Measurements from ENCODE around the gene ACVR1.

ACVR1 gene

GRCh38 chr2:157871415-157871814, 4.7 kb downstream of the ACVR1 start:
- H3K4me1 ChIP-seq (ENCODE audit: insufficient read depth, low read length), result peaks cover 14% of the 10 kb centered on the region
- no peaks in the 10 kb centered on the region for H4K20me1 ChIP-seq (ENCODE audit: insufficient read depth, low read length)
- no peaks in the 10 kb centered on the region for H3K9me3 ChIP-seq (ENCODE audit: insufficient read depth, low read length, severe bottlenecking)
- H2AFZ ChIP-seq (ENCODE audit: low read depth, low read length), result no peak overlapping the region
- TF ChIP-seq, protein P1, sequence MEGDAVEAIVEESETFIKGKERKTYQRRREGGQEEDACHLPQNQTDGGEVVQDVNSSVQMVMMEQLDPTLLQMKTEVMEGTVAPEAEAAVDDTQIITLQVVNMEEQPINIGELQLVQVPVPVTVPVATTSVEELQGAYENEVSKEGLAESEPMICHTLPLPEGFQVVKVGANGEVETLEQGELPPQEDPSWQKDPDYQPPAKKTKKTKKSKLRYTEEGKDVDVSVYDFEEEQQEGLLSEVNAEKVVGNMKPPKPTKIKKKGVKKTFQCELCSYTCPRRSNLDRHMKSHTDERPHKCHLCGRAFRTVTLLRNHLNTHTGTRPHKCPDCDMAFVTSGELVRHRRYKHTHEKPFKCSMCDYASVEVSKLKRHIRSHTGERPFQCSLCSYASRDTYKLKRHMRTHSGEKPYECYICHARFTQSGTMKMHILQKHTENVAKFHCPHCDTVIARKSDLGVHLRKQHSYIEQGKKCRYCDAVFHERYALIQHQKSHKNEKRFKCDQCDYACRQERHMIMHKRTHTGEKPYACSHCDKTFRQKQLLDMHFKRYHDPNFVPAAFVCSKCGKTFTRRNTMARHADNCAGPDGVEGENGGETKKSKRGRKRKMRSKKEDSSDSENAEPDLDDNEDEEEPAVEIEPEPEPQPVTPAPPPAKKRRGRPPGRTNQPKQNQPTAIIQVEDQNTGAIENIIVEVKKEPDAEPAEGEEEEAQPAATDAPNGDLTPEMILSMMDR (IDR thresholded peaks at IDR 0.05; ENCODE audit: borderline replicate concordance, extremely low read depth, low read length, poor library complexity, severe bottlenecking), result no peak
- TF ChIP-seq EZH2 (IDR thresholded peaks at IDR 0.05; ENCODE audit: borderline replicate concordance, low read depth, low read length, severe bottlenecking), result no peak
- H3K27me3 ChIP-seq (ENCODE audit: insufficient read depth, low read length, poor library complexity), result no peaks in the 10 kb centered on the region
- no peak overlapping the region for H3K9ac ChIP-seq (ENCODE audit: low read depth, low read length)
- DNase-seq (no peak), ATAC-seq (ENCODE audit: insufficient read depth, low read depth) (no peak)
- no peaks in the 10 kb centered on the region for H3K36me3 ChIP-seq (ENCODE audit: insufficient read depth, low read length)
- no peaks in the 10 kb centered on the region for H3K79me2 ChIP-seq (ENCODE audit: insufficient read depth, low read length)
- H3K4me3 ChIP-seq (ENCODE audit: low read depth in 1 of 2, low read length in 2 of 2), result no peak overlapping the region
- H3K27ac ChIP-seq (ENCODE audit: low read length), result no peak overlapping the region
- no peak overlapping the region for H3K4me2 ChIP-seq (ENCODE audit: insufficient read depth, low read length)

GRCh38 chr2:157868993-157869392, 7.1 kb downstream of the ACVR1 start:
- no peak for TF ChIP-seq EZH2 (IDR thresholded peaks at IDR 0.05; ENCODE audit: borderline replicate concordance, low read depth, low read length, severe bottlenecking)
- TF ChIP-seq, protein P1 (IDR thresholded peaks at IDR 0.05; ENCODE audit: borderline replicate concordance, extremely low read depth, low read length, poor library complexity, severe bottlenecking), result no peak

GRCh38 chr2:157867703-157868102, 8.4 kb downstream of the ACVR1 start:
- no peak overlapping the region for H3K27ac ChIP-seq (ENCODE audit: low read length)
- H3K4me1 ChIP-seq (ENCODE audit: insufficient read depth, low read length), result no peaks in the 10 kb centered on the region
- TF ChIP-seq, protein P1 (IDR thresholded peaks at IDR 0.05; ENCODE audit: borderline replicate concordance, extremely low read depth, low read length, poor library complexity, severe bottlenecking), result no peak
- no peak for TF ChIP-seq EZH2 (IDR thresholded peaks at IDR 0.05; ENCODE audit: borderline replicate concordance, low read depth, low read length, severe bottlenecking)
- no peaks in the 10 kb centered on the region for H3K27me3 ChIP-seq (ENCODE audit: insufficient read depth, low read length, poor library complexity)
- no peak overlapping the region for H3K4me2 ChIP-seq (ENCODE audit: insufficient read depth, low read length)
- H3K9me3 ChIP-seq (ENCODE audit: insufficient read depth, low read length, severe bottlenecking), result no peaks in the 10 kb centered on the region
- no peaks in the 10 kb centered on the region for H3K36me3 ChIP-seq (ENCODE audit: insufficient read depth, low read length)
- no peak overlapping the region for H3K4me3 ChIP-seq (ENCODE audit: low read depth in 1 of 2, low read length in 2 of 2)
- no peak overlapping the region for H3K9ac ChIP-seq (ENCODE audit: low read depth, low read length)
- H4K20me1 ChIP-seq (ENCODE audit: insufficient read depth, low read length), result no peaks in the 10 kb centered on the region
- ATAC-seq (ENCODE audit: insufficient read depth, low read depth), result no peak
- no peaks in the 10 kb centered on the region for H3K79me2 ChIP-seq (ENCODE audit: insufficient read depth, low read length)
- H2AFZ ChIP-seq (ENCODE audit: low read depth, low read length), result no peak overlapping the region
- no peak for DNase-seq

More at GRCh38 chr2:157868993-157869392, 7.1 kb downstream of the ACVR1 start:
- Histone ChIP-seq H3K9ac (ENCODE audit: low read depth, low read length) (no peak overlapping the region), H2AFZ (ENCODE audit: low read depth, low read length) (no peak overlapping the region), H3K27ac (ENCODE audit: low read length) (no peak overlapping the region), H3K4me1 (ENCODE audit: insufficient read depth, low read length) (peaks cover 1% of the 10 kb centered on the region; the same call in 1 of the 2 replicates), H3K27me3 (ENCODE audit: insufficient read depth, low read length, poor library complexity) (no peaks in the 10 kb centered on the region), H3K4me3 (ENCODE audit: low read depth in 1 of 2, low read length in 2 of 2) (no peak overlapping the region), H4K20me1 (ENCODE audit: insufficient read depth, low read length) (no peaks in the 10 kb centered on the region), H3K36me3 (ENCODE audit: insufficient read depth, low read length) (no peaks in the 10 kb centered on the region), H3K9me3 (ENCODE audit: insufficient read depth, low read length, severe bottlenecking) (no peaks in the 10 kb centered on the region), H3K79me2 (ENCODE audit: insufficient read depth, low read length) (no peaks in the 10 kb centered on the region), H3K4me2 (ENCODE audit: insufficient read depth, low read length) (no peak overlapping the region)
- DNase-seq (no peak), ATAC-seq (ENCODE audit: insufficient read depth, low read depth) (no peak)
